Measurements from ENCODE around the gene MARK2. TPM values are rescaled to one million over a fixed set of nuclear protein-coding genes. Genes with fewer than 3 reads are reported as not detected.

MARK2 gene
- polyA plus RNA-seq, 3 donors, result 32.4 to 55.7 (median 33.3) TPM

DNA sequence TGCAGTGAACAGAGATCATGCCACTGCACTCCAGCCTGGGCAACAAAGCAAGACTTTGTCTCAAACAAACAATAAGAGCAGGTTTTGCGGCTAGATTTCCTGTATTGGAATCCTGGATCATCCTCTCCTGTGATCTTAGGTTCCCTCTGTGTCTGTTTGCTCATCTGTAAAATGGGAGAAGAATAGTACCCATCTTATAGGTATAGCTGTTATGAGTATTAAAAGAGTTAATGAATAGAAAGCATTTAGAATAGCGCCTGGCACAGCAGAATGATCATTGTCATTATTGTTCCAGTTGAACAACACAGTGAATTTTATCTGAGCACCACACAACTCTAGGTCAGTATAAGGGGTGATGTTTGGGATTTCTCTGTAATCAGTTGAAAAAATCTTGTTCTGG, 10.8 kb downstream of the MARK2 start:
- no peak overlapping the region for H2AFZ ChIP-seq (ENCODE audit: insufficient read depth, low read depth, low read length, poor library complexity, severe bottlenecking)
- Mint-ChIP-seq H3K4me1 (peaks cover 67% of the 10 kb centered on the region), H3K36me3 (peaks cover 30 to 70% of the 10 kb centered on the region in 2 donors), H3K4me3 (no peak overlapping the region), H3K27ac (peak overlapping the region in 3 of 7 donors; percentile 58 to 67 (median 60)), H3K9me3 (peaks cover 0 to 2% (median 0%) of the 10 kb centered on the region in 7 donors), H3K27me3 (ENCODE audit: low read depth in 3 of 3) (no peaks in the 10 kb centered on the region)
- peaks cover 100% of the 10 kb centered on the region for H3K79me2 ChIP-seq (ENCODE audit: insufficient read depth, low read length)
- intact Hi-C loops (cut with micrococcal nuclease), result no loop called here
- no peak for DNase-seq
- no peaks in the 10 kb centered on the region for H3K9me3 ChIP-seq (replicated peaks in 1 of 2; ENCODE audit: control insufficient read depth in 1 of 2, insufficient read depth in 1 of 2, low read length in 2 of 2)
- peak overlapping the region; percentile 15 for H3K9ac ChIP-seq (ENCODE audit: insufficient read depth, low read length, poor library complexity, severe bottlenecking)
- peaks cover 12 to 33% of the 10 kb centered on the region in 2 donors for H3K36me3 ChIP-seq (replicated peaks in 1 of 2; ENCODE audit: control insufficient read depth in 1 of 2, insufficient read depth in 2 of 2, low read length in 2 of 2)
- H3K27ac ChIP-seq (ENCODE audit: low read depth in 1 of 2, low read length in 2 of 2), result peak overlapping the region in 1 of 2 donors; percentile 64
- peaks cover 98% of the 10 kb centered on the region for H4K20me1 ChIP-seq (ENCODE audit: insufficient read depth, low read length)
- no CpG with 5 or more reads among the region's 2 CpGs for WGBS (ENCODE audit: insufficient coverage)
- peaks cover 33 to 42% of the 10 kb centered on the region in 2 donors for H3K4me1 ChIP-seq (ENCODE audit: control insufficient read depth in 1 of 2, insufficient read depth in 2 of 2, low read length in 2 of 2)
- no peaks in the 10 kb centered on the region for H3K27me3 ChIP-seq (ENCODE audit: control insufficient read depth in 2 of 2, insufficient read depth in 2 of 2, low read length in 2 of 2)
- TF ChIP-seq, protein P1, sequence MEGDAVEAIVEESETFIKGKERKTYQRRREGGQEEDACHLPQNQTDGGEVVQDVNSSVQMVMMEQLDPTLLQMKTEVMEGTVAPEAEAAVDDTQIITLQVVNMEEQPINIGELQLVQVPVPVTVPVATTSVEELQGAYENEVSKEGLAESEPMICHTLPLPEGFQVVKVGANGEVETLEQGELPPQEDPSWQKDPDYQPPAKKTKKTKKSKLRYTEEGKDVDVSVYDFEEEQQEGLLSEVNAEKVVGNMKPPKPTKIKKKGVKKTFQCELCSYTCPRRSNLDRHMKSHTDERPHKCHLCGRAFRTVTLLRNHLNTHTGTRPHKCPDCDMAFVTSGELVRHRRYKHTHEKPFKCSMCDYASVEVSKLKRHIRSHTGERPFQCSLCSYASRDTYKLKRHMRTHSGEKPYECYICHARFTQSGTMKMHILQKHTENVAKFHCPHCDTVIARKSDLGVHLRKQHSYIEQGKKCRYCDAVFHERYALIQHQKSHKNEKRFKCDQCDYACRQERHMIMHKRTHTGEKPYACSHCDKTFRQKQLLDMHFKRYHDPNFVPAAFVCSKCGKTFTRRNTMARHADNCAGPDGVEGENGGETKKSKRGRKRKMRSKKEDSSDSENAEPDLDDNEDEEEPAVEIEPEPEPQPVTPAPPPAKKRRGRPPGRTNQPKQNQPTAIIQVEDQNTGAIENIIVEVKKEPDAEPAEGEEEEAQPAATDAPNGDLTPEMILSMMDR (IDR thresholded peaks at IDR 0.05), result no peak
- H3K4me3 ChIP-seq (replicated peaks in 1 of 3; ENCODE audit: low read depth in 2 of 3, low read length in 3 of 3), result no peak overlapping the region
- no peak overlapping the region for H3K4me2 ChIP-seq (replicated peaks; ENCODE audit: extremely low read depth, low read length, poor library complexity, severe bottlenecking)

DNA sequence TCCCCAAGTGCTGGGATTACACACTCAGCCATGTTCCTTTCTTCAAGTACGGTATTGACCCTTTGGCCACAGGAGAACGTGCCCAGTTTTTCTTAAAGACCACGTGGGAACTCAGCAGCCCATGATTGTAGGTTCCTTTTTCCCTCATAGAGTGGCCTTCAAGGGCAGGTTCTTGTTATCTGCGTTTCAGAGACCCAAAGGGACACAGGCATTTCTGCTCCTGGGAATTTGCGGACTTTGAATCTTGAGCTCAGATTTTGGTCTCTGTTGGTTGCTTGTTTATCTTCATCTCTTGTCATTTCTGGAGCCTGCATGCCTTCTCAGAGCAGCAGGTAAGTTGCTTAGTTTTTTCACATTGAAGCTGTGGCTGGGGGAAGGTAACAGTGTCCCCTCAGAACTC, 12.0 kb downstream of the MARK2 start:
- Mint-ChIP-seq H3K9me3 (peaks cover 0 to 2% (median 0%) of the 10 kb centered on the region in 7 donors), H3K27ac (peak overlapping the region; percentile 50 to 90 (median 86)), H3K4me1 (peaks cover 64% of the 10 kb centered on the region), H3K27me3 (ENCODE audit: low read depth in 3 of 3) (no peaks in the 10 kb centered on the region), H3K36me3 (peaks cover 37 to 72% of the 10 kb centered on the region in 2 donors), H3K4me3 (peak overlapping the region in 1 of 2 donors; percentile 21)
- peaks cover 12 to 41% of the 10 kb centered on the region in 2 donors for H3K36me3 ChIP-seq (replicated peaks in 1 of 2; ENCODE audit: control insufficient read depth in 1 of 2, insufficient read depth in 2 of 2, low read length in 2 of 2)
- no peaks in the 10 kb centered on the region for H3K27me3 ChIP-seq (ENCODE audit: control insufficient read depth in 2 of 2, insufficient read depth in 2 of 2, low read length in 2 of 2)
- no peak overlapping the region for H3K4me3 ChIP-seq (replicated peaks in 1 of 3; ENCODE audit: low read depth in 2 of 3, low read length in 3 of 3)
- peaks cover 100% of the 10 kb centered on the region for H3K79me2 ChIP-seq (ENCODE audit: insufficient read depth, low read length)
- H3K27ac ChIP-seq (ENCODE audit: low read depth in 1 of 2, low read length in 2 of 2), result peak overlapping the region; percentile 3 to 60
- H3K4me1 ChIP-seq (ENCODE audit: control insufficient read depth in 1 of 2, insufficient read depth in 2 of 2, low read length in 2 of 2), result peaks cover 24 to 40% of the 10 kb centered on the region in 2 donors
- DNase-seq, result no peak
- TF ChIP-seq, protein P1 (IDR thresholded peaks at IDR 0.05), result no peak
- H4K20me1 ChIP-seq (ENCODE audit: insufficient read depth, low read length), result peaks cover 98% of the 10 kb centered on the region
- H3K9me3 ChIP-seq (replicated peaks in 1 of 2; ENCODE audit: control insufficient read depth in 1 of 2, insufficient read depth in 1 of 2, low read length in 2 of 2), result no peaks in the 10 kb centered on the region
- 73% methylated on average over 5 of the region's 5 CpGs for WGBS (ENCODE audit: insufficient coverage)
- intact Hi-C loops (cut with micrococcal nuclease), result no loop called here
- peak overlapping the region; percentile 2 for H3K9ac ChIP-seq (ENCODE audit: insufficient read depth, low read length, poor library complexity, severe bottlenecking)
- H3K4me2 ChIP-seq (replicated peaks; ENCODE audit: extremely low read depth, low read length, poor library complexity, severe bottlenecking), result no peak overlapping the region
- H2AFZ ChIP-seq (ENCODE audit: insufficient read depth, low read depth, low read length, poor library complexity, severe bottlenecking), result no peak overlapping the region

Data from CD14-positive monocyte (primary cell).